ENCODE results near the gene BEX4. TPM values are rescaled to one million over a fixed set of nuclear protein-coding genes. Genes with fewer than 3 reads are reported as not detected.
A peak's percentile ranks its signal among the peaks of the same experiment; 100 is the strongest.

BEX4 gene
- total and polyA plus RNA-seq, 9 of the 15 experiments (the other 6 are each of a cell fraction or from before 2014, with no cell fraction given), result 74.6 to 399 (median 154) TPM

GRCh38 chrX:103254921-103255493, 40.1 kb downstream of the BEX4 start, which contains the start of gene TCEAL8 (continued):
- TF ChIP-seq REST (IDR thresholded peaks at IDR 0.05; ENCODE audit: borderline replicate concordance) (0 out of 2 replicates have a peak, but pooled peaks have one; percentile 13), REST (CRISPR knock-in tag; IDR thresholded peaks at IDR 0.05; ENCODE audit: low read depth) (no peak), SRSF7 (optimal IDR thresholded peaks at IDR 0.05; ENCODE audit: low read depth, low read length) (no peak), ZNF79 (CRISPR knock-in tag; IDR thresholded peaks at IDR 0.05; ENCODE audit: low read depth) (no peak), ZNF324 (CRISPR knock-in tag; IDR thresholded peaks at IDR 0.05) (no peak), FOSL1 (tag; conservative IDR thresholded peaks at IDR 0.05) (peak; percentile 33; the same call in 1 of the 2 replicates), MCM2 (IDR thresholded peaks at IDR 0.05; ENCODE audit: low read depth) (no peak), ZNF592 (IDR thresholded peaks at IDR 0.05) (no peak), NFIC (IDR thresholded peaks at IDR 0.05) (no peak), MXI1 (IDR thresholded peaks at IDR 0.05; ENCODE audit: low read depth, low read length) (no peak), PCBP1 (IDR thresholded peaks at IDR 0.05; ENCODE audit: low read depth, low read length, poor library complexity, severe bottlenecking) (no peak), ARID3B (CRISPR knock-in tag; IDR thresholded peaks at IDR 0.05; ENCODE audit: borderline replicate concordance) (no peak), VEZF1 (CRISPR knock-in tag; IDR thresholded peaks at IDR 0.05) (peak; percentile 75)

Measured in K562 (cell line).